ENCODE results near the gene CDC14A.
"Not testable (repeated sequence)": the region's sequence is repeated elsewhere in the genome, so short reads cannot be mapped to it uniquely, and the experiment has no call there.

The CDC14A gene

DNA sequence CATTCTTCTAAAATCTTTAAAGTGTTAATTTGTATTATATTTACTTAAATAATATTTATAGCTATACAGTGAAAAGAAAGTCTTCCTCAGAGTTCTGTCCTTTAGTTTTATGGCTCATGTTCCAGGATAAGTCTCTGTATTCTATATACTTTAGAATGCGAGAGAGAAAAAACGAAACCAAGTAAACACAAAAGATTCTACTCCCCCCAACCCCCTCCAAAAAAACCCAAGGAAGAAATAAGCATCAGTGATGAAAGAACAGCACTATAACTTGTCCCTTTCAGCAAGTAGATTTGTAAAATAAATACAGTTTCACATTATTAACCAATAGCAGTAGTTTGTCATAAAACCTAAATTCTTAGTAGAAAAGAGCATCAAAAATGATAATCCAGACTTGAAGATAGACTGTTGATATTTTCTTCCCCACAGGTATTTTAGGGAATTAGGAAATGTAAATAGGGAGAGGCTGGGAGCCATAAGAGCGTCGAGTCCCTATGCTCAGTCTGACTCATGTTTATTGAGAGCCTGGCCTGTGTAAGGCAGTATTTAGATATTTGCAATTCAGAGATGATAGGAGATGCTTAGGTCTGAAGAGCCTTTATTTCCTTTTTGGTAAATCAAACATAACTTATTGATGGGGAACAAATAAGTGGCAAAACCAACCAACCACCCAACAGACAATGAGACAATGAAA lies 35.5 kb downstream of the CDC14A start:
- H3K9me3 ChIP-seq (ENCODE audit: control insufficient read depth, low read length), result no peaks in the 10 kb centered on the region

DNA sequence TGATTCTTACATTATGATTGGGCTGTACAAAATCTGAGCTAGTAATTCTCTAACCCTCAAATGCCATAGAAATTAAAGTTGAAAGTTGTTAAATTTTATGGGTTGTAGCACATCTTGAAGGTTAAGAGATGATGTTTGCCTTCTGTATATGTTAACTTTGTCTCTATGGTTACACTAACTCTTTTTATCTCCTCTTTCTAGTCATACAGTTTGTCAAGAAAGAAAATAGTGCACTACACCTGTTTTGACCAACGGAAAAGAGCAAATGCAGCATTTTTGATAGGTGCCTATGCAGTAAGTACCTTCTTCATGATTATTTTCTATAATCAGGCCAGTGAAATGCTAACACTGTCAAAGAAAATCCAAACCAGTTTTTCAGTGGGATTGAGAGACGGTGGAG lies 38.2 kb downstream of the CDC14A start:
- no peaks in the 10 kb centered on the region for H3K27me3 ChIP-seq (replicated peaks; ENCODE audit: control insufficient read depth, insufficient read depth, low read length)
- H3K4me3 ChIP-seq (ENCODE audit: low read length), result no peak overlapping the region
- DNase-seq (ENCODE audit: low read depth), result no peak
- H3K9ac ChIP-seq (ENCODE audit: low read length), result no peak overlapping the region
- H3K9me3 ChIP-seq (ENCODE audit: control insufficient read depth, low read length), result no peaks in the 10 kb centered on the region
- no peaks in the 10 kb centered on the region for H3K36me3 ChIP-seq (ENCODE audit: control insufficient read depth, insufficient read depth, low read length, severe bottlenecking)
- peaks cover 11% of the 10 kb centered on the region for H3K4me1 ChIP-seq (ENCODE audit: control insufficient read depth, insufficient read depth, low read length)

More for the DNA sequence above, 35.5 kb downstream of the CDC14A start:
- peak; percentile 41 for DNase-seq (ENCODE audit: low read depth)
- no peaks in the 10 kb centered on the region for H3K36me3 ChIP-seq (ENCODE audit: control insufficient read depth, insufficient read depth, low read length, severe bottlenecking)
- H3K9ac ChIP-seq (ENCODE audit: low read length), result no peak overlapping the region
- H3K27me3 ChIP-seq (replicated peaks; ENCODE audit: control insufficient read depth, insufficient read depth, low read length), result no peaks in the 10 kb centered on the region
- H3K4me1 ChIP-seq (ENCODE audit: control insufficient read depth, insufficient read depth, low read length), result peaks cover 14% of the 10 kb centered on the region
- H3K4me3 ChIP-seq (ENCODE audit: low read length), result peak overlapping the region; percentile 44

DNA sequence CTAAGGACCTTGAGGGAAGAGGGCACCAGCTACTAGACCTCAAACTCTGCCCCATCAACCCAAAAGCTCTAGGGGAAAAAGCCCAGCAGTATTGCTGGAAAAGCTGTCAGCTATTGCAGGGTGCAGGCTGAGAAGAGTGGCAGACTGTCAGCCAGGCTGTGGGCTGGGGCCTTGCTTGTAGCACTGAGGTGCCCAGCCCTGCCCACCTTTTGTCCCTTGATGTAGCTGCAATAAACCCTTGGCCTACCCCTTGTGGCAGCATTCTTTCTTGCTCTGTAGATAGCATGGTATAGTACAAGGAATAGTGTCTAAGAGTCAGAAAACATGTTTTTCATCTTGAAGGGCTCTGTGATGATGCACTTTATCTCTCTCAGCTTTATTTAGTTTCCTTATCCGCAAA lies 39.4 kb downstream of the CDC14A start:
- Histone ChIP-seq H3K9me3 (ENCODE audit: control insufficient read depth, low read length) (no peaks in the 10 kb centered on the region), H3K4me1 (ENCODE audit: control insufficient read depth, insufficient read depth, low read length) (peaks cover 11% of the 10 kb centered on the region), H3K36me3 (ENCODE audit: control insufficient read depth, insufficient read depth, low read length, severe bottlenecking) (no peaks in the 10 kb centered on the region), H3K9ac (ENCODE audit: low read length) (no peak overlapping the region), H3K27me3 (replicated peaks; ENCODE audit: control insufficient read depth, insufficient read depth, low read length) (no peaks in the 10 kb centered on the region), H3K4me3 (ENCODE audit: low read length) (no peak overlapping the region)
- DNase-seq (ENCODE audit: low read depth), result no peak

DNA sequence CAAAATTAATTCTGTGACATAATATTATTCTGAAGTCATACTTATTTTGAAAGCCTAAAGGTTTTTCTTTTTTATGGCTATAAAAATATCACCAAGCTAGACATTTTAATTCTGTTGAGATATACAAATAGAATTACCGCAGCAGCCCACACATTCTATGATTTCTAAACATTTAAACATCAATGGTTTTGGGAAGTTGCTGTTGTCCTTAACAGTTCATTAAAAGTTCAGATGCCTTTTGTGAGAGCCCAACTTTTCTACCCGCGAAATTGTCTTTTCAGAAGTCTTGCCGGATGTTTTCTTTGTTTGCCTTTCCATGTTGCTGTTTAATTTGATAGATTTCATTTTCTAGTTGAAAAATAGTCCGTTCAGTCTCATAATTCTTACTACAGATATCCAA lies 40.5 kb downstream of the CDC14A start:
- DNase-seq (ENCODE audit: low read depth), result no peak
- Histone ChIP-seq H3K9ac (ENCODE audit: low read length) (no peak overlapping the region), H3K4me1 (ENCODE audit: control insufficient read depth, insufficient read depth, low read length) (peaks cover 10% of the 10 kb centered on the region), H3K36me3 (ENCODE audit: control insufficient read depth, insufficient read depth, low read length, severe bottlenecking) (no peaks in the 10 kb centered on the region), H3K27me3 (replicated peaks; ENCODE audit: control insufficient read depth, insufficient read depth, low read length) (no peaks in the 10 kb centered on the region), H3K4me3 (ENCODE audit: low read length) (no peak overlapping the region), H3K9me3 (ENCODE audit: control insufficient read depth, low read length) (no peaks in the 10 kb centered on the region)

DNA sequence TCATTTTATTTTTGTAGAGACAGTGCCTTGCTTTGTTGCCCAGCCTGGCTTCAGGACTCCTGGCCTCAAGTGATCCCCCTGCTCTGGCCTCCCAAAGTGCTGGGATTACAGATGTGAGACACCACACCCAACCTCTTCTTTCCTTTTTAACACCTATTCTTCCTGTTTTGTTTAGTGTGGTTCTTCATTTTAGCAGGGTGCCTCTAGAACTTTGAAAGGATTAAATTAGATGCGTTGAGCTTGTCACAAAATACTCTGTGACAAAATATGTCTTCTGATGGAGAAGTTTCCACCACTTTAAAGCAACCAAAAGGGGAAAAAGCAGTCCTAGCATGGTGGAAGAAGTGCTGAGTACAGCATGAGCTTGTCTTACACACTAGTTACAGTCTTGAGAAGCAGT lies 42.0 kb downstream of the CDC14A start:
- Histone ChIP-seq H3K9ac (ENCODE audit: low read length) (no peak overlapping the region), H3K4me3 (ENCODE audit: low read length) (no peak overlapping the region), H3K9me3 (ENCODE audit: control insufficient read depth, low read length) (no peaks in the 10 kb centered on the region), H3K36me3 (ENCODE audit: control insufficient read depth, insufficient read depth, low read length, severe bottlenecking) (no peaks in the 10 kb centered on the region), H3K4me1 (ENCODE audit: control insufficient read depth, insufficient read depth, low read length) (peaks cover 5% of the 10 kb centered on the region), H3K27me3 (replicated peaks; ENCODE audit: control insufficient read depth, insufficient read depth, low read length) (no peaks in the 10 kb centered on the region)
- no peak for DNase-seq (ENCODE audit: low read depth)

DNA sequence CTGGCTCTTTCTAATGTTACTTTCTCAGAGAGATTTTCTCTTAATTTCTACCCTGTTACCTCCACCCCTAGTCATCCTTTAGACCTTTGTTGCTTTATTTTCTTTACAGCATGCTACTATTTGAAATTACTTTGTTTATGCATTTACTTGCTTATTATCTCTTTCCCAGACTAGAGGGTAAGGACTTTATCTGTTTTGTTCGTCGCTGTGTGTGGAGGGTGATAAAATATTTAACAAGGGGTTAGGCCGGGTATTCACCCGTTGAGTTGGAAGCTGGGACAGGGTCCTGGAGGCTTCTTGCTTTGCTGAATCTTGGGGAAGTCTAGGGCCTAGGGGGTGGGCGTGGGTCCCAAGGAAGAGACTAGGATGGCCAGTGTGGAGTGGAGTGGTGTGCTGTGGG lies 43.6 kb downstream of the CDC14A start:
- no peaks in the 10 kb centered on the region for H3K36me3 ChIP-seq (ENCODE audit: control insufficient read depth, insufficient read depth, low read length, severe bottlenecking)
- no peak overlapping the region for H3K4me3 ChIP-seq (ENCODE audit: low read length)
- no peaks in the 10 kb centered on the region for H3K27me3 ChIP-seq (replicated peaks; ENCODE audit: control insufficient read depth, insufficient read depth, low read length)
- no peak overlapping the region for H3K9ac ChIP-seq (ENCODE audit: low read length)
- no peaks in the 10 kb centered on the region for H3K9me3 ChIP-seq (ENCODE audit: control insufficient read depth, low read length)
- H3K4me1 ChIP-seq (ENCODE audit: control insufficient read depth, insufficient read depth, low read length), result peaks cover 5% of the 10 kb centered on the region
- DNase-seq (ENCODE audit: low read depth), result no peak

DNA sequence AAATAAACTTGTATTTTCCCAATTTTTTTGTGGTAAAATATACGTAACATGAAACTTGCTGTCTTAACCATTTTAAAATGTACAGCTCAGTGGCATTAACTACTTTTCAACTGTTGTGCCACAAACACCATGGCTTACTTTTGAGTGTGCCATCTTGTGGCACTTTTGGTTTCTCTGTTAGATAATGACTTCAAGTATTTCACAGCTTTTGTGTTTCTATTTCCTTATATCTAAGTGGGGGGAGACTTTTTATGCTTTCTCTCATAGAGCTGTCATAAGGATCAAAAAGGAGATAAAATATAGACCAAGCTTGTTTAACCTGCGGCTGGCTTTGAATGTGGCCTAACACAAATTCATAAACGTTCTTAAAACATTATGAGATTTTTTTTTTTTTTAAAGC lies 44.3 kb downstream of the CDC14A start:
- Histone ChIP-seq H3K27me3 (replicated peaks; ENCODE audit: control insufficient read depth, insufficient read depth, low read length) (no peaks in the 10 kb centered on the region), H3K4me1 (ENCODE audit: control insufficient read depth, insufficient read depth, low read length) (peaks cover 5% of the 10 kb centered on the region), H3K36me3 (ENCODE audit: control insufficient read depth, insufficient read depth, low read length, severe bottlenecking) (no peaks in the 10 kb centered on the region), H3K9me3 (ENCODE audit: control insufficient read depth, low read length) (no peaks in the 10 kb centered on the region), H3K4me3 (ENCODE audit: low read length) (no peak overlapping the region), H3K9ac (ENCODE audit: low read length) (no peak overlapping the region)
- no peak for DNase-seq (ENCODE audit: low read depth)

DNA sequence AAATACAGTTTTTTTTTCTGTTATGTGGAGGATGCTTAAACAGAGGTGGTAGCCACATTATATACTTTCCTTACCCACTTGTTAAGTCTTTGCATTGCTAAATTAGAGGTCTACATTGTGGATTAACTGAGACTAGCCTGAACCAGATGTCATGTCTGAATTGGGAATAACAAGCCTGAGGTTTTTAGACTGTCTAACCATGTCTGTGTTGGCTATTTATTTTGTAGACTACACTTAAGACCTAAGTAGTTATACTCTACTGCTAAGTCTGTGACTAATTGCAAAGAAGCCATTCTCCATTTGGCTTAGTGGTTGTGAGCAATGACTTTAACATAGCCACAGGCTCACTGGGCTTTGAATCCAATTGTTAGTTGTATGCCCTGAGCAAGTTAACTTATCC lies 45.4 kb downstream of the CDC14A start:
- Histone ChIP-seq H3K4me3 (ENCODE audit: low read length) (no peak overlapping the region), H3K4me1 (ENCODE audit: control insufficient read depth, insufficient read depth, low read length) (peaks cover 5% of the 10 kb centered on the region)
- no peak for DNase-seq (ENCODE audit: low read depth)

DNA sequence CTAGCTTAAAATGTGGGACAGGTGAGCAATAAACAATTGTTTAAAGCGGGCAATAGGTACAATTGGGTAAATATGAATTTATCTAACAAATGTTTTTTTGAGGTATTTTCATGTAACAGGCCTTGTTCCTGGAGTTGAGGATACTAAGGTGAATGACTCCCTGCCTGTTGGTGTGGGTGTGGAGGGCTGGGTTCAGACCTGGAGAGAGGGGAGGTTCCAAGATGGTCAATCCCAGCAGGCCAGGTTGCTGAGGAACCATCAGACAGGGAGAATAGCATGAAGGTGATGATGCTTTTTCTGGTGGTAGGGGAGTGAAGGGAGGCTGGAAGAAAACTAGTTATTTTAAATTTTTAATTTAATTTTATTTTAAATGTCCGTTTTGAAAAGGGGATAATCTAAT lies 46.3 kb downstream of the CDC14A start:
- Histone ChIP-seq H3K4me1 (ENCODE audit: control insufficient read depth, insufficient read depth, low read length) (peaks cover 5% of the 10 kb centered on the region), H3K27me3 (replicated peaks; ENCODE audit: control insufficient read depth, insufficient read depth, low read length) (no peaks in the 10 kb centered on the region), H3K9me3 (ENCODE audit: control insufficient read depth, low read length) (no peaks in the 10 kb centered on the region), H3K9ac (ENCODE audit: low read length) (no peak overlapping the region), H3K36me3 (ENCODE audit: control insufficient read depth, insufficient read depth, low read length, severe bottlenecking) (no peaks in the 10 kb centered on the region), H3K4me3 (ENCODE audit: low read length) (no peak overlapping the region)
- DNase-seq (ENCODE audit: low read depth), result no peak

More for the DNA sequence above, 45.4 kb downstream of the CDC14A start:
- Histone ChIP-seq H3K9ac (ENCODE audit: low read length) (no peak overlapping the region), H3K36me3 (ENCODE audit: control insufficient read depth, insufficient read depth, low read length, severe bottlenecking) (no peaks in the 10 kb centered on the region), H3K9me3 (ENCODE audit: control insufficient read depth, low read length) (no peaks in the 10 kb centered on the region), H3K27me3 (replicated peaks; ENCODE audit: control insufficient read depth, insufficient read depth, low read length) (no peaks in the 10 kb centered on the region)

DNA sequence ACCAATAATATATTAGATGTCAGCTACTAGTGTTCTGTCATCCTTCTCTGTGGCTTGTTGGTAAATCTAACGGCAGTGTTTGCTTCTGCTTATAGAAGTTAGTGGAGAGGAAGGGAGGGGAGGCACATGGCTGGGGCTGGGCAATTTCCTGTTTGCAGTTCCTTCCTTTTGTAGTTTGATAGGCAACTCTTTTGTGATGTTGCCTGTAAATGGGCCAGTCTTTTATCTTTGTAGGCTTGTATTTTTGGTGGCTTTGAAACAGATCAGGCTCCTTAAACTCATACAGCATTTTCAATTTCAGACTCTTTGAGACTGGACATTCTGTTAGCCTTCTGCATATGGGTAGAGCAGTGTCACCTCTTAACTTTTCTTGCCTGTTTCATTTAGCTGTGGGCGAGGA lies 48.1 kb downstream of the CDC14A start:
- Histone ChIP-seq H3K27me3 (replicated peaks; ENCODE audit: control insufficient read depth, insufficient read depth, low read length) (no peaks in the 10 kb centered on the region), H3K9me3 (ENCODE audit: control insufficient read depth, low read length) (no peaks in the 10 kb centered on the region), H3K4me1 (ENCODE audit: control insufficient read depth, insufficient read depth, low read length) (no peaks in the 10 kb centered on the region), H3K9ac (ENCODE audit: low read length) (no peak overlapping the region), H3K4me3 (ENCODE audit: low read length) (no peak overlapping the region), H3K36me3 (ENCODE audit: control insufficient read depth, insufficient read depth, low read length, severe bottlenecking) (no peaks in the 10 kb centered on the region)
- no peak for DNase-seq (ENCODE audit: low read depth)

DNA sequence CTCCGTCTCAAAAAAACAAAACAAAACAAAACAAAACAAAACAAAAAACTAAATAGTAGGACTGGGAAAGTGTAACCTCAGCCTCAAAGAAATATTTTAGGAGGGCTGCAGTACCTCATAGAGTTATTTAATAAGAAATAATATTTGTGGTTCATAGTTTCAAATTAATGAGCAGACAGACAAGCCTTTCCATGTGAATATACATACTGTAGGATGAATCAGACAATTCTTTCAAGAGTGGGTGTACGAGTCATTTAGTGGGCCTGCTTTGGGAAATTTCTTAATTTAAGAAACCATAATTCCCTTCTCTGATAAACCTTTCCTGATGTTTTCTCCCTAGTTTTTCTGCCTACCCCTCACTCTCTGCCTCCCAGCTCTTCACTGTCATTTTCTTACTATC lies 52.5 kb downstream of the CDC14A start:
- H3K4me3 ChIP-seq (ENCODE audit: low read length), result no peak overlapping the region
- H3K27me3 ChIP-seq (replicated peaks; ENCODE audit: control insufficient read depth, insufficient read depth, low read length), result no peaks in the 10 kb centered on the region
- peak; percentile 20 for DNase-seq (ENCODE audit: low read depth)
- no peaks in the 10 kb centered on the region for H3K4me1 ChIP-seq (ENCODE audit: control insufficient read depth, insufficient read depth, low read length)
- no peak overlapping the region for H3K9ac ChIP-seq (ENCODE audit: low read length)
- no peaks in the 10 kb centered on the region for H3K36me3 ChIP-seq (ENCODE audit: control insufficient read depth, insufficient read depth, low read length, severe bottlenecking)
- H3K9me3 ChIP-seq (ENCODE audit: control insufficient read depth, low read length), result no peaks in the 10 kb centered on the region

DNA sequence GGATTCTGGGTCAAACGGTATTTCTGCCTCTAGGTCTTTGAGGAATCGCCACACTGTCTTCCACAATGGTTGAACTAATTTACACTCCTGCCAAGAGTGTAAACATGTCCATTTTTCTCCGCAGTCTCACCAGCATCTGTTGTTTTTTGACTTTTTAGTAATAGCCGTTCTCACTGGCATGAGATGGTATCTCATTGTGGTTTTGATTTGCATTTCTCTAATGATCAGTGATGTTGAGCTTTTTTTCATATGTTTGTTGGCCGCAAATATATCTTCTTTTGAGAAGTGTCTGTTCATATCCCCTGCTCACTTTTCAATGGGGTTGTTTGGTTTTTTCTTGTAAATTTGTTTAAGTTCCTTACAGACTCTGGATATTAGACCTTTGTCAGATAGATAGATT lies 53.6 kb downstream of the CDC14A start:
- H3K4me3 ChIP-seq (ENCODE audit: low read length); H3K36me3 ChIP-seq (ENCODE audit: control insufficient read depth, insufficient read depth, low read length, severe bottlenecking); H3K9me3 ChIP-seq (ENCODE audit: control insufficient read depth, low read length); H3K27me3 ChIP-seq (replicated peaks; ENCODE audit: control insufficient read depth, insufficient read depth, low read length); DNase-seq (ENCODE audit: low read depth); H3K9ac ChIP-seq (ENCODE audit: low read length); H3K4me1 ChIP-seq (ENCODE audit: control insufficient read depth, insufficient read depth, low read length): not testable (repeated sequence)
